Measurements from ENCODE around the gene ANKEF1.
A peak's percentile ranks its signal among the peaks of the same experiment; 100 is the strongest.
"Not testable (repeated sequence)": the region's sequence is repeated elsewhere in the genome, so short reads cannot be mapped to it uniquely, and the experiment has no call there.

The ANKEF1 gene

GRCh38 chr20:10034717-10035571 lies at the start of gene ANKEF1:
Gene ANKEF1, plus strand, starts transcription at chr20:10034987. Its CDS starts 3,315 bp downstream, at chr20:10038302.
- peak; percentile 81 to 86 for DNase-seq

- DNase-seq = no peak
These were observed 49.5 kb upstream of the ANKEF1 start for GRCh38 chr20:9985281-9985680.

GRCh38 chr20:9985773-9986172 lies 49.0 kb upstream of the ANKEF1 start:
- no peak for DNase-seq

- no peak for DNase-seq
These were observed 45.6 kb upstream of the ANKEF1 start for GRCh38 chr20:9989066-9989724.

GRCh38 chr20:9993137-9993536 lies 41.6 kb upstream of the ANKEF1 start:
- no peak for DNase-seq

- DNase-seq = no peak
These were observed 40.1 kb upstream of the ANKEF1 start for GRCh38 chr20:9994676-9995075.

GRCh38 chr20:9995510-9996272 lies 39.1 kb upstream of the ANKEF1 start:
- no peak for DNase-seq

GRCh38 chr20:9996944-9997343 lies 37.8 kb upstream of the ANKEF1 start:
- no peak for DNase-seq

- DNase-seq = peak in 1 of 2 donors; percentile 51
These were observed 35.1 kb upstream of the ANKEF1 start for GRCh38 chr20:9999645-10000044.

- no peak for DNase-seq
These were observed 31.9 kb upstream of the ANKEF1 start for GRCh38 chr20:10002866-10003265.

- no peak for DNase-seq
These were observed 29.9 kb upstream of the ANKEF1 start for GRCh38 chr20:10004900-10005299.

GRCh38 chr20:10005885-10006284 lies 28.9 kb upstream of the ANKEF1 start:
- no peak for DNase-seq

GRCh38 chr20:10006447-10007090 lies 28.2 kb upstream of the ANKEF1 start:
- no peak for DNase-seq

- no peak for DNase-seq
These were observed 27.6 kb upstream of the ANKEF1 start for GRCh38 chr20:10007158-10007557.

- no peak for DNase-seq
These were observed 27.0 kb upstream of the ANKEF1 start for GRCh38 chr20:10007747-10008146.

- DNase-seq = no peak
These were observed 22.3 kb upstream of the ANKEF1 start for GRCh38 chr20:10012464-10012863.

GRCh38 chr20:10014431-10014830 lies 20.4 kb upstream of the ANKEF1 start:
- DNase-seq = no peak

GRCh38 chr20:10020937-10021336 lies 13.8 kb upstream of the ANKEF1 start:
- no peak for DNase-seq

GRCh38 chr20:10022625-10023024 lies 12.2 kb upstream of the ANKEF1 start:
- DNase-seq = no peak

- no peak for DNase-seq
These were observed 10.9 kb upstream of the ANKEF1 start for GRCh38 chr20:10023911-10024310.

- not testable (repeated sequence) for DNase-seq
These were observed 3.2 kb upstream of the ANKEF1 start for GRCh38 chr20:10031451-10032215.

GRCh38 chr20:10032269-10032668 lies 2.5 kb upstream of the ANKEF1 start:
- not testable (repeated sequence) for DNase-seq

All from CD4-positive, alpha-beta T cell treated with Interleukin-4 for 1 hour (primary cell).